Measurements from ENCODE around the gene KLHDC10. TPM values are rescaled to one million over a fixed set of nuclear protein-coding genes. Genes with fewer than 3 reads are reported as not detected.
"Not testable (repeated sequence)": the region's sequence is repeated elsewhere in the genome, so short reads cannot be mapped to it uniquely, and the experiment has no call there.

Gene KLHDC10
- total and polyA plus RNA-seq, 2 donors (not counting 3 experiments of a cell fraction or from before 2014, with no cell fraction given): 14.9 to 31.3 TPM

- Histone ChIP-seq H3K4me1 (ENCODE audit: control insufficient read depth, extremely low read depth, insufficient read depth, low read length) (no peaks in the 10 kb centered on the region), H3K79me2 (ENCODE audit: control insufficient read depth, insufficient read depth, low read length) (no peaks in the 10 kb centered on the region), H4K20me1 (replicated peaks; ENCODE audit: control insufficient read depth, extremely low read depth, insufficient read depth, low read length) (no peaks in the 10 kb centered on the region), H3K36me3 (ENCODE audit: control insufficient read depth in 2 of 2, extremely low read depth in 1 of 2, insufficient read depth in 2 of 2, low read length in 2 of 2) (peaks cover 8 to 10% of the 10 kb centered on the region in 2 experiments), H3K9me1 (replicated peaks; ENCODE audit: control insufficient read depth, extremely low read depth, insufficient read depth, low read length) (no peaks in the 10 kb centered on the region), H2AFZ (ENCODE audit: low read depth, low read length) (no peak overlapping the region), H3K4me2 (ENCODE audit: insufficient read depth, low read length) (no peak overlapping the region), H3K27me3 (ENCODE audit: control insufficient read depth in 2 of 2, insufficient read depth in 2 of 2, low read length in 2 of 2) (no peaks in the 10 kb centered on the region), H3K27ac (ENCODE audit: insufficient read depth, low read depth, low read length) (no peak overlapping the region), H3K9me3 (replicated peaks; ENCODE audit: control insufficient read depth, insufficient read depth, low read length) (no peaks in the 10 kb centered on the region), H3K4me3 (replicated peaks in 1 of 3; ENCODE audit: insufficient read depth in 1 of 3, low read depth in 1 of 3, low read length in 3 of 3) (no peak overlapping the region), H3K9ac (replicated peaks; ENCODE audit: extremely low read depth, insufficient read depth, low read length) (no peak overlapping the region)
- FAIRE-seq (no peak), DNase-seq (ENCODE audit: low read depth, low spot score) (no peak)
- dilution Hi-C loops (cut with MboI; ENCODE audit: extremely low pct_ligation_motif_present, low sequenced_read_pairs): no loop called here
- ChIA-PET POLR2A (no interaction called here), CTCF (no interaction called here)
- intact Hi-C loops (cut with micrococcal nuclease): no loop called here
- no TSS peak for BruUV-seq (replicated peaks)
- no peak for TF ChIP-seq FOS (IDR thresholded peaks at IDR 0.05; ENCODE audit: borderline replicate concordance, insufficient read depth, low read length)
- TF ChIP-seq POLR2A (IDR thresholded peaks at IDR 0.05; ENCODE audit: low read depth, low read length): no peak
- no peak for TF ChIP-seq GATA2 (IDR thresholded peaks at IDR 0.05; ENCODE audit: insufficient read depth, insufficient read length, low read depth, low read length)
- no peak for TF ChIP-seq CTCF (IDR thresholded peaks at IDR 0.05; ENCODE audit: extremely low read depth in 1 of 2, insufficient read depth in 1 of 2, low read depth in 1 of 2, low read length in 2 of 2)
- TF ChIP-seq MAX (IDR thresholded peaks at IDR 0.05; ENCODE audit: insufficient read depth, insufficient read length): no peak
- no peak for TF ChIP-seq EZH2 (IDR thresholded peaks at IDR 0.05; ENCODE audit: borderline replicate concordance, low read depth, low read length, severe bottlenecking)
- no peak for TF ChIP-seq MYC (IDR thresholded peaks at IDR 0.05; ENCODE audit: low read depth, low read length)
- TF ChIP-seq POLR2AphosphoS5 (IDR thresholded peaks at IDR 0.05; ENCODE audit: insufficient read depth, low read depth, low read length): no peak
- TF ChIP-seq JUN (IDR thresholded peaks at IDR 0.05; ENCODE audit: borderline replicate concordance, insufficient read depth, insufficient read length, low read depth): no peak
Measured at GRCh38 chr7:130124711-130125110, 54.4 kb downstream of the KLHDC10 start.

GRCh38 chr7:130126840-130127239, 56.5 kb downstream of the KLHDC10 start:
- H3K9me1 ChIP-seq (replicated peaks; ENCODE audit: control insufficient read depth, extremely low read depth, insufficient read depth, low read length); H3K4me3 ChIP-seq (replicated peaks in 1 of 3; ENCODE audit: insufficient read depth in 1 of 3, low read depth in 1 of 3, low read length in 3 of 3); H3K79me2 ChIP-seq (ENCODE audit: control insufficient read depth, insufficient read depth, low read length); FAIRE-seq; intact Hi-C loops (cut with micrococcal nuclease); H3K27me3 ChIP-seq (ENCODE audit: control insufficient read depth in 2 of 2, insufficient read depth in 2 of 2, low read length in 2 of 2); H3K27ac ChIP-seq (ENCODE audit: insufficient read depth, low read depth, low read length); dilution Hi-C loops (cut with MboI; ENCODE audit: extremely low pct_ligation_motif_present, low sequenced_read_pairs); BruUV-seq (replicated peaks); H4K20me1 ChIP-seq (replicated peaks; ENCODE audit: control insufficient read depth, extremely low read depth, insufficient read depth, low read length); H2AFZ ChIP-seq (ENCODE audit: low read depth, low read length); H3K9ac ChIP-seq (replicated peaks; ENCODE audit: extremely low read depth, insufficient read depth, low read length); H3K4me2 ChIP-seq (ENCODE audit: insufficient read depth, low read length); H3K9me3 ChIP-seq (replicated peaks; ENCODE audit: control insufficient read depth, insufficient read depth, low read length); DNase-seq (ENCODE audit: low read depth, low spot score); H3K4me1 ChIP-seq (ENCODE audit: control insufficient read depth, extremely low read depth, insufficient read depth, low read length); POLR2A ChIA-PET: not testable (repeated sequence)
- CTCF ChIA-PET: interaction anchor here (0.9 to 1.6 kb wide), 4 partner anchors 11 to 632 kb away, joined by 3 to 6 read pairs (median 4); no protein-coding TSS in a partner anchor
- peaks cover 8 to 13% of the 10 kb centered on the region in 2 experiments for H3K36me3 ChIP-seq (ENCODE audit: control insufficient read depth in 2 of 2, extremely low read depth in 1 of 2, insufficient read depth in 2 of 2, low read length in 2 of 2)

Data from endothelial cell of umbilical vein (primary cell).